NOMO-1 (cell line): ENCODE measurements around the gene ME1.
"Not testable (repeated sequence)": the region's sequence is repeated elsewhere in the genome, so short reads cannot be mapped to it uniquely, and the experiment has no call there.

Experiments used
- DNase-seq, 2 experiments: peaks; one replicate each; lab custom pipeline; 2025; ENCODE audit not compliant: unreplicated experiment in 2 of 2; lab: John Stamatoyannopoulos, UW

ME1 gene

DNA sequence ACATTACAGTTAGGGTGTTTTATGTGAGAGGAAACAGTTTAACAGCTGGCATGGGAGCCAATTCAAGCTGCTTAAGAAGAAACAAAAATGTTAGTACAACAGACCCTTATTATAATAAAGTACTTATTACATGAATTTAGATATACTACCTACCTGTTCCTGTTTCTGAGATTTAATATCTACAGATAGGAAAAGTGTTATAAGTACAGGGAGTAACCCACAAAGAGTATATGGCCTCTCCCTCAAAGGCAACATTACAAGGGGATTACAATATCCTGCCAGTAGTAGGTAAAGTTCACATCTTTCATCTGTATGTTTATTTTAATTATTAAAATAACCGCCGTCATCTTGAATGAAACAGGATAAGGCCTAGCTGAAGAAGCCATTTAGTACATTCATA, 1.8 kb upstream of the ME1 start:
- no peak for DNase-seq

DNA sequence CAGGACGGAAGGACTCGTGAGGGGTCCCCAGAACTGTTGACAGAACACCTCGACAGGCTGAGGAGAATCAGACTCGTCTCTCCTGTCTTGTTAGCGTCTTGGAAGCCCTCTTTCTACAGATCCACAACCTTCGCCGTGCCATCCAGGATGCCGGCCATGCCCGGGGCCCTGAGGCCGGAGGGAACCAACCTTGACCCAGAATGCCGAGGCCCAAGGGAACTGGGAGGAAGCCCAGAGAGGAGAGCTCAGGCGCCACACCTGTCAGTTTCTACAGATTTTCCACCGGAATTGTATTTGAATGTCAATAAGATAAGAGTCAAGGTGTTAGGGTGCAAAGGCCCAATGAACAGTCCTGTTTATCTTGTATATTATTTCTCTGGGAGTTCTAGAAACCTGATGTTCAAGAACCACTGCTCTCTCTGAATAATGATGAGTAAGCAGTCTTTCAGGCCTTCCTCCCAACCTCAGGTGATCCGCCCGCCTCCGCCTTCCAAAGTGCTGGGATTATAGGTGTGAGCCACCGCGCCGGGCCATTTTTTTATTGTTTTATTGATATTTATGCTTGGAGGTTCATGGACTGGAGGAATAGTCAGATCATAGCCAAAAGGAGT, 799 bp upstream of the ME1 start:
- no peak for DNase-seq

DNA sequence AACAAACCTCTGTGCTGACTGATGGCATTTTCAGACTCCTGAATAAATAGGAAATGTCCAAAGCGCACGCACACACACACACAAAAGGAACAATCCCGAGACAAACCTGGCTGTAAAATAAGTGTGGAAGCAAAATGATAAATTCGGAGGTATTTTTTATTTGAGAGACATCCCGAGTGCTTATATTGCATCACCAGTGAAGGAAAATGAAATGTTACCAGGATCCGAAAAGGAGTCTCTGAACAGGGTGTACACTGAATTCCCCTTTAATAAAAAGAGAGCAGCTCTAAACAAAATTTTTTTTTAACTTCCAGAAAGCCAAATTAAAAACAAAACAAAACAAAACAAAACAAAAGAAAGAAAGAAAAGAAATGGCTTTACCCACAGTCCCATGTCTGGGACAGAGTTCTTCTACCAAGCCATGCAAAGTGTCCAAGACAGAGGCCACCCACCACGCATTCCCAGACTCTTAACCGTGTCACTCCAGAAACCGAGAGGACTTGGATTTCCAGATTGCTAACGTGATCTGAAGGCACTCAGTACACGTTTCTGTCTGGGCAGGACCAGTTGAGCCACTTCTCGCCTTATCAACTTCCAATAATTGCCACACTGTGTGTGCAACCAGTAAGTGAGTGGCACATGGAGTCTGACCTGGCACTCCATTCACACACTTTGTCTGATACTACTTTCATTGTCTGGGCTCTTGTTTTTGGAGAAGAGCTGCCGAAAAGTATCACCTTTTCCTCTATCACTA, 817 bp downstream of the ME1 start:
- DNase-seq, result peak in 1 of 2 experiments; percentile 18

DNA sequence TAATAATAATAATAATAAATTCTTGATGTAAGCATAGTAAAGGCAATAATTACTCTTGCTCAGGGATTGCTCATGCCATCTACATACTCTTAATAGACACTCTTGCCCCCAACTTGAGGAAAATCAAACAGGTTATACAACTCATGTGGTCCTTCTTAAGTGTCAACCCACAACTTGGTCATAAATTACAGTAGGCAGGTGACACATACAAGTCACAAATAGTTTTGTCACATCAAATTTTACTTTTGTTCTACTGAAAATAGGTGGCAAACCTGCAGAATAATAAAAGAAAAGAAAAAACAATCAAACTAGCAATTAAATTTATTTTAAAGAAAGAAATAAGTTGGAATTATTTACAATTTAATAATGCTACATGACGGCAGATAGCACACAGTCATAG, 1.6 kb downstream of the ME1 start:
- DNase-seq, result no peak

DNA sequence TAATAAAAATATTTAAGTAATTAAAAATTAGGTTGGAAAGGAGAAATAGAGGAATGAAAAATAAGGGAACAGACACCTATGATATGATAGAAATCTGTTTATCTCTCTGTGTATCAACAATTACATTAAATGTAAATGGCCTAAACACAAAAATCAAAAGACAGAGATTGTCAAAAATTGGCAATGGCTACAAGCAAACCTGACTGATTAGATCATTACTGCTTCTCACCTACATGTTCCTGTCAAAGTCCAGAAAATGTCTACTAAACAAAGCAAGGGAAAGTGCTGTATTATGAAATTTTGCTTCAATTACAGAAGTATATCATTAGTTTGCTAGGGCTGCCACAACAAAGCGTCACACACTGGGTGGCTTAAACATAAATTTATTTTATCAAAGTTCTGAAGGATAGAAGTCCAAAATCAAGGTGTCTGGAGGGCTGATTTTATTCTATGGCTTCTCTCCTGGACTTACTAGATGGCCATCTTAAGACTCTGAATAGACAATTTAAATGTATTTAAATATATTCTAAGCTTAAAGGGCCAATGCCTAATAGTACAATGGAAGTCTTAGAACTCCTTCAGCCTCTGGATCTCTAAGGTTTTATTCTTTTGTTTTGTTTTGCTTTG, 6.3 kb downstream of the ME1 start:
- DNase-seq, result no peak

DNA sequence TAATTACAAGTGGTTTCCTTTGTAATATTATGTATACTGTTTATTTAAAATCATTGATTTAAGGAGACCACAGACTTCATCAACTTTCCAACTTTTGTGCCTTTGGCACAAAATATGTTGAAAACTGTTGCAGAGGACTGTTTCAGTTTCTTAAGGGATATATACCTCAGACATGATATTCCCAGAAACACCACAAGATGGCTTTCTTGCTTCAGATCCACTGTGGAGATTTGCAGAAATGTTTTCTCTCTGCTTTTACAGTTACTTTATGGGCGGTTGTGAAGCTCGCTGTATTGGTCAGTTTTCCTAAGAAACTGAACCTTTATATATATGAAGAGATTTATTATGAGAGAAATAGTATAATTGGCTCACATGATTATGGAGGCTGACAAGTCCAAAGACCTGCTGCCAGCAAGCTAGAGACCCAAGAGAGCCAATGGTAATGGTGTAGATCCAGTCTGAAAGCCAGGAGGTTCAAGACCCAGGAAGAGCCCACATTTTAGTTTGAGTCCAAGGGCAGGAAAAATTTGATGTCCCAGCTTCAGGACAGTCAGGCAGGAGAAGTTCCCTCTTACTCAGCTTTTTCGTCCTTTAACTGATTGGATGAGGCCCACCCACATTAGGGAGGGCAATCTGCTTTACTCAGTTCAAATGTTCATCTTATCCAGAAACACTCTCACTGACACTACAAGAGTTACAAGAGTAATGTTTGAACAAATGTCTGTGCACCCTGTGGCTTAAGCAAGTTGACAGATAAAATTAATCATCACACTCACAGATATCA, 12.8 kb downstream of the ME1 start:
- DNase-seq, result peak in 1 of 2 experiments; percentile 65

DNA sequence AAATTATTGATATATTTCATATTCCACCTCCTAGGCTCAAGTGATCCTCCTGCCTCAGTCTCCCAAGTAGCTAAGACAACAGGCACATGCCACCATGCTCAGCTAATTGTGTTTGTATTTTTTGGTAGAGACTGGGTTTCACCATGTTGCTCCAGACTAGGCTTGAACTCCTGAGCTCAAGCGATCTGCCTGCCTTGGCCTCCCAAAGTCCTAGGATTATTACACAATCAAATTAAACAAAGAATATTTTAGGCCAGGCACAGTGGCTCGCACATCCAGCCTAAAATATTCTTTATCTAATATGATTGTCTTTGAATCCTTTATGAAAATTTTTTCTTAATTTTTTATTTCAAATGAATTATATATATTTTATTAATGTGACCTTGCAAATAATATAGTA, 17.8 kb downstream of the ME1 start:
- no peak for DNase-seq

DNA sequence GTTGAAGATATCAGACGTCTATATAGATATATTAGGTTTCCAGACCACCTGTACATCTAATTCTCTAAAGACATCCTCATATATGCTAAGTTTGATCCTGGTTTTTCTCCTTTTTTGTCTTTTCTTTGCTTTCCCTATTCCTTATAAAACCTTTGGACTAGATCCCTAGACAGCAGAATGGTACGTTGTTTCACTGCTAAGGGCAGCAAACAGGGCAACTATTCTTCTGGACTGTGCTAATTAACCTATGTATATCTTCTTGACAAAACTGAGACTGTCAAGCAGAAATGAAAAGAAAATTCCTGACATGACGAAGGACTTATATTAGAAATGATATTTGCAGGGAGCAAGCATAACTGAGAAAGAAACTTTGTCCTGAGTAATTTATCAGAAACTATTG, 19.1 kb downstream of the ME1 start:
- no peak for DNase-seq

DNA sequence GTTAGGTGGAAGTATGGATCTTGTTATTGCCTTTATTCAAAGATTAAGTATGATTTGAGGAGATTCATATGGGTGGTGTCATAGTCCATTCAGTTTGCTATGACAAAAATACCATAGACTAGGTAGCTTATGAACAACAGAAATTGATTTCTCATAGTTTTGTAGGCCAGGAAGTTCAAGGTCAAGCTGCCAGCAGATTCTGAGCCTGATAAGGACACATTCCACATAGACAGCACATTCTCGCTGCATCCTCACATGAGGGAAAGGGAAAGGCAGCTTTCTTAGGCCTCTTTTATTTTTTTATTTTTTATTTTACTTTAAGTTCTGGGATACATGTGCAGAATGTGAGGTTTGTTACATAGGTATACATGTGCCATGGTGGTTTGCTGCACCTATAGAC, 27.7 kb downstream of the ME1 start:
- no peak for DNase-seq

DNA sequence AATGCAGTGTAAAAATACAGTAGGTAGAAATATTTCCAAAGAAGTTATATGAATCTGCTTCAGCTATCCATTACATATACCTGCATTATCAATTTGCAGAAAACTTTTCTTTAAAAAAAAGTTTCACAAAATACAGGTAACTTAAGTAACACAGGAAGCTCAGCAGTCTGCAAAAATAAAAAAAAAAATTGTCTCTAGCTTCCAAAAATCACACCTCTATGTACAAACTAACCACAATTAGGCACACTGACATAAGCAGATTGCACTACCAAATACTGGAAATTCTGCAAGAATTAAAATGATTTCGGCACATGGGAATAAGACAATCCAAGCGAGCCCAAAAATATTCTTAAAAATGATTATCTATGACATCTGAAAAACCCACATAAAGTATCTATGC, 41.2 kb downstream of the ME1 start:
- no peak for DNase-seq

DNA sequence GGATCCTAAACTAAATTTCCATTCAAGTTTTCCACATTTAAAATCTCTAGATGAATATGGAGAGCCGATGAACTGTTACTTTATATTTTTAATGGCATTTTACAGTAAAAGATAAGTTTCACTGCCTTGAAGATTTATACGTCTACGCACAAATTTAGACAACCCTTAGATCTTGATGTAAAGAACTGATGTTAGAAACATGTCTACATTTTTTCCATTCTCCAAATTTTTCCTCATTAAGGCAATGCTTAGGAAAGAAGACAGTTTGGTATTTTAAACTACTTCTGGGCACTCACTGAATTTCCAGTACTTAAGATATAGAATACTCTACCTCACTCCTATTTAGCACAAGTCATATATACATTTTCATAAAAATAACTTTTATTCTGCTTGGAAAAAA, 45.4 kb downstream of the ME1 start:
- no peak for DNase-seq

DNA sequence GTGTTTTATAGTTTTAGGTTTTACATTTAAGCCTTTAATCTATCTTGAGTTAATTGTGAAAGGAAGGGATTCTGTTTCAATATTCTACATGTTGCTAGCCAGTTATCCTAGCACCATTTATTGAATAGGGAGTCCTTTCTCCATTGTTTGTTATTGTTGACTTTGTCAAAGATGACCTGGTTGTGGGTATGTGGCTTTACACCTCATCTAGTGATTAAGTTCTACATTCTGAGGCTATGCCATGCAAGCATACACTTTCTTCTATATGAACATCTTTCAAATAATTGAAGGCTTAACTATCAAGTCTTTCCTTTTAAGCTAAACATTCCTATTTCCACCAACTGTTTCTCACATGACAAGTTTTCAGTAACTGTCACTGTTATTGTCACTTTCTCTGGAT, 46.1 kb downstream of the ME1 start:
- no peak for DNase-seq

DNA sequence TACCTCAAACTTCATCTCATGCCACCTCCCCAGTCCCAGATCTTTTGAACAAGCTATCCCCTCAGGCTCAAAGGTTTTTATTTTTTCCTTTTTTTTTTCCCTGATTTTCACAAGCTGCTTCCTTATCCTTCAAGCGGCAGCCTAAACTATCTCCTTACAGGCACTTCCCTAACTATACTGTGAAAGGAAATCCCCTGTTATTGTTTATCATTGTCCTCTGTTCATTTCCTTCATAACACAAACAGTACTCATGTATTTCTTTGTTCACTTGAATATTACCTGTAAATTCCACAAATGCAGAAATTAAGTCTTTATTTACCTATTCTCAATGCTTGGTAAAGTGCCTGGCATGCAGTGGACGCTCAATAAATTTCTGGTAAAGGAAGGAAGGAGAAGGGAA, 48.9 kb downstream of the ME1 start:
- DNase-seq, result no peak

DNA sequence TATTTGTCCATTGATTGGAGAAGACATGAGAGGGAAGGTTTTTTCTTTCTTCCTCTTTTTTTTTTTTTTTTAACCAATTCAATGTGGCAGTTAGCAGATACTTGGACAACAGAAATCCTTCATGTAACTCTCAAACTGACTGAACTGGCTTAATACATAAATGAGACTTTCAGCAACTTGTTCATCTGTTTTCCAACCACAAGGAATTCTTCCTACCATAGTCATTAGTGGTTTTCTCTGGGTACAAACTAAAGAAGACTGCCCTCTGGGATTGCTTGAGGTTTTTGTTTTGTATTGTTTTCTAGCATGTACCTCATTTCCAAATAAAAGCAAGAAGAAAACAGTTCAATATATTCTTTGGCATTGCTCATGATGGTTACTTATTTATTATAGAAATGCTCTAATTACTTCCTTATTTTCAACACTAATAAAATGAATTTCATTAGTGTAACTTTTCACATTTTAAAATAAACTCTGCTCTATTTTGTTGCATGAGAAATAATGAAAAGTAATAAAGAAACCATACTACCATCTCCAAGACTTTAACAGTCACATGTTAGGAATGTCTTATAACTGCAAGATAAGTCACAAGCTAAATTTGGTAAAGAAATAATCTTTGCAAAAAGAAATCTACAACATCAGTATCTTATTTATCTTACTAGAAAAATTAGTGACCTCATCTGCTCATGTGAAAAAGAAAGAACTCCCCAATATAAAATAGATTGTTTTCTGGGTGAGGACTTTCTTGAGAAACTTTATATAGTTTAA, 52.0 kb downstream of the ME1 start:
- peak in 1 of 2 experiments; percentile 24 for DNase-seq

DNA sequence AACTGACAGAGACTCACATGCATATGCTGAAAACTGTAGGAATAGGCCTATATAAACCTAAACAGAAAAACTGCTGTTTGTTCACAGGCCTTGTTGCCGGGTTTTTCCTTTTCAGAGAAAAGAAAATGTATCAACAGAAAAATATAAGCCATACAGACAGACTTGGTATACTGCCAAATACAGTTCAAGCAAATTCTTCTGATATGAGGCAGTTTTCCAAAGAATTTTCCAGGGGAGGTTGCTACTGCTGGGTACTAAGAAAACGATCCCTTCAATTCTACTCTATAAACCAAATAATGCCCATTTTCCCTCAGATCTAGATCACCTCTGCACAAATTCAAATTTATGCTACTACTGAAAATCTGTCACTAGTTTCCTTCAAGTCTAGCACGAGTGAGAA, 59.4 kb downstream of the ME1 start:
- no peak for DNase-seq

DNA sequence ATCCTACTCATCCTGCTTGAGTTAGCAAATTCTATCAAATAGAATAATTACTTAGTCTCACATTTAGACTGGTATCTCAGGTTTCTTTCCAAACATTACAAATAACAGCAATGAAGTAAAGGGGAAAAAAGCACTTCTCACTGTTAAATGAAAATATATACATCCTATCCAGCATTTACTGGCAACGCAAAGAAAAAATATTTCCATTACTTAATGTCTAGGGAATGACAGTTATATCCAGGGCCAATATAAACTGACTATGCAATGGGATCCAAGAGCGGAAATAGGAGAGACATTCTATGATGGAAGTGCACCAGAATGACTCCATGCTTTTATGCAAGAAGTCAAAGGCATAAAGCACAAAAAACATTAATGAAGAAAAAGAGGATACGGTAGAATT, 60.3 kb downstream of the ME1 start:
- DNase-seq, result no peak

DNA sequence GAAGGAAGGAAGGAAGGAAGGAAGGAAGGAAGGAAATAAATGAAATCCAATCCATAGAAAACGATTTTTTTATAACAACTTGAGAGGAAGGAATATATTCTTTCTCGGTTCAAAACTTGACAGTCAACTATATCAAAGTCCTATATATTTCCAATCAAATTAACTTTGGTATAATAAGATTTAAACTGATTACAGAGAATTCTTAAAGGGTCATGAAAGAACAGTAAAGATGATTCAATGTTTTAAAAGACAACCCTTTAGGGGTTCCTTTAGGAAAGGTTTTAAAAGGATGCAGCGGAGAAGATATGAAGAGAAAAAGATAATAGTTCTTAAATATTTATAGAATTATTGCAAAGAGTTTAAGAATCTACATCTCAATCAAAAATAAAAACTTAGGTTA, 61.2 kb downstream of the ME1 start:
- DNase-seq, result no peak

DNA sequence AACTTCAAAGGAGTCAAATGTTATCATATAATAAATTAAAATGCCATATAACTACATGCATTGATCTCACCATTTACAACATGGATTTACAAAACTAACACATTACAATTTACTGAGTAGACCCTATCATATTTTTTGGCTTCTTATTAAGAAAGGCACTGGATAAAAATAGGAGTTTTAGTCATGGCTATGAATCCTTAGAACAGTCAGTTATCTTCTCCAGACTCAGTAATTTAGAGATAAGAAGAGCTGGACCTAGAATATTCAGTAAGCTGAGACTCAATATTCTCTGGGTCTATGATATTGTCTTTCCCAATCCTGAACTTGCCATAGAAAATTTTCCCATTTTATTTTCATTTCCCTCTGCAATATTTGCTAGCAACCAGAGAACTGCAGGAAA, 62.3 kb downstream of the ME1 start:
- no peak for DNase-seq

DNA sequence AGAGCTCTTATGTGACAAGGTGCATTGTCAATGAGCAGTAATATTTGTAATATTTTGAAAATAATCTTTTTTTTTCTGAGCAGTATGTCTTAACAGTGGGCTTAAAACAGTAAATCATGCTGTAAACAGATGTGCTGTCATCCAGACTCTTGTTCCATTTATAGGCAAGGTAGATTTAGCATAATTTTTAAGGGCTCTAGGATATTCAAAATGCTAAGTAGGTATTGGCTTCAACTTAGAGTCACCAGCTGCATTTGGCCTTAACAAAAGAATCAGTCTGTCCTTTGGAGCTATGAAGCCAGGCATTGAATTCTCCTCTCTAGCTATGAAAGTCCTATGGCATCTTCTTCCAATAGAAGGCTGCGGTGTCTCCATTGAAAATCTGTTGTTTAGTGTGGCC, 63.7 kb downstream of the ME1 start:
- no peak for DNase-seq

DNA sequence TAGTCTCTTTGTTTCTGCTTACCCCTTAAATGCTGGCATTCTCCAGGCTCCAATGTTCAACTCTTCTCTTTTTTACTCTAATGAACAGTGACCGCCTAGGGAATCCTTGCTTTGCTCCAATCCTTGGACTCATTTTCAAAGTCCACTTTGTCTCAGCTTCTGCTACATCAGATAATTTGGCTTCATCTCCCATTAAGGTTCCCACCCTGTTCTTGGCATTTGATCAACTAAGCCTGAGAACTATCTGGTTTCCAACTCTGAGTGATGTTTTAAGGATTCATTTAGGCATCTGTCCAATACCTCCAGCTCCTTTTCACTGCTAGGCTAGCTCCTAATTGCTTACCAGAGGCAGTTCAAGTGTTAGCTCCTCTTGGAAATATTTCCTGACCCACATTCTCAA, 64.9 kb downstream of the ME1 start:
- DNase-seq, result no peak

DNA sequence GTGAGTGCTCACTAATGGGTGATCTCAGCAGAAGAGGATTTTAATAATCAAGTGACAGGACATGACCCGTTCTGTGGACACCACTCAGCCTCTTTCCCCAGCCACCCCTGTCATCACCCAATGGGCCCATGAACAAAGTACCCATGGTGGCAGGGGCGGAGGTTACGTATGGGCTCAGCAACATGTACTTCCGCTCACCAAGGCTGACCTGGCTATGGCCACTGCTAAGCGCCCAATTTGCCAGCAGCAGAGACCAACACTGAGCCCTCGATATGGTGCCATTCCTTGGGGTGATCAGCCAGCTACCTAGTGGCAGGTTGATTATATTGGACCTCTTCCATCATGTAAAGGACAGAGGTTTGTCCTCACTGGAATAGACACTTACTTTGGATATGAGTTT, 68.5 kb downstream of the ME1 start:
- not testable (repeated sequence) for DNase-seq
